Measurements from ENCODE around the gene UGT3A1.

UGT3A1 gene

GRCh38 chr5:35904443-35905132 lies 86.6 kb downstream of the UGT3A1 start:
- DNase-seq: no peak

GRCh38 chr5:35903631-35904203 lies 87.5 kb downstream of the UGT3A1 start:
- DNase-seq: no peak

DNA sequence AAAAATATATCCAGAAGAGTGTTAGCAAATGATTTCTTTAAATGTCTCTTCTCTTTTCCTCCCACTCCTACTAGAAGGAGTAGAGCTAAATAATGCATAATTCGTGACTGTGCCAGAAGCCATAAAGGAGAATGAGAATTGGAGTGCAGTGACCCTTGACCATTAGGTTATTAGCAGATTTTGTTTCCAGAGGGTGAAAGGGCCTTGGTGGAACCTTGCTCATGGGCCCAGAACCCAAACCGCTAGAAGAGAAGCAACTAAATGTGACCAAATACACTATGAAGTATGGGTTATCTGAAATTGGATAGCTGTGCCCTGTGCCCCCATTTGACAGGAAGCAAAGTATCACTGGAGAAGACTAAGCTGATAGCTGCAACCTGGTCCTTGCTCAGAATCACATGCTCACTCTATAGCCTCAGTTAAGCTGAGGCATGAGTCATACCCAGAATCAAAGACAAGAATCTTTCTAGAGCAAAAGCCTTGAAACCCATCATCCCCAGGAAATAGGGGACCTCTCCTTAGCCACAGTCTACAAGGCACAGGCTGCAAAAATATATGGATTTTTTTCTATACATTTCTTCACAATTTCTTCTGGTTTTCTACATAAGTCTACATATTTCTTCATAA lies 89.0 kb downstream of the UGT3A1 start:
- no peak for DNase-seq
